Measurements from ENCODE around the gene RBSN.

- no peak for TF ChIP-seq POLR2A (IDR thresholded peaks at IDR 0.05)
- TF ChIP-seq CTCF (IDR thresholded peaks at IDR 0.05): no peak
Measured at GRCh38 chr3:15112011-15112410, 13.1 kb upstream of the RBSN start.

All from Peyer's patch (tissue), 4 donors.